Endothelial cell of umbilical vein (primary cell): Measurements from ENCODE around the gene ZFYVE9. TPM values are rescaled to one million over a fixed set of nuclear protein-coding genes. Genes with fewer than 3 reads are reported as not detected.
"Not testable (repeated sequence)": the region's sequence is repeated elsewhere in the genome, so short reads cannot be mapped to it uniquely, and the experiment has no call there.

Experiments
- Bru-seq: library from RNA; stranded (reverse); fragments of 400-500 nt; gene quantifications from one replicate; lab custom pipeline; 2021; lab: Mats Ljungman, UMichigan
- BruChase-seq, 2 experiments: library from RNA; stranded (reverse); fragments of 400-500 nt; gene quantifications; one replicate each; lab custom pipeline; 2021; lab: Mats Ljungman, UMichigan
- BruUV-seq: library from RNA; stranded (reverse); fragments of 400-500 nt; replicated peaks from 2 replicates; lab custom pipeline; 2021; lab: Mats Ljungman, UMichigan
- CTCF ChIA-PET: fragments of 300-600, 350-600 bp; sonication (Branson Sonifier 250); formaldehyde crosslinking; loops from one replicate; lab custom pipeline; 2021; ENCODE audit warnings: antibody characterized with exemption, inconsistent platforms; lab: Charles Lee
- POLR2A ChIA-PET: fragments of 300-600, 350-600 bp; sonication (Branson Sonifier 250); formaldehyde crosslinking; loops from one replicate; lab custom pipeline; 2021; ENCODE audit warnings: antibody characterized with exemption, inconsistent platforms; lab: Charles Lee
- DNase-seq: peaks from one replicate; pipeline ENCODE4 v3.0.0-alpha.2; 2011; ENCODE audit warnings: low read depth, low spot score
- FAIRE-seq: peaks from 2 replicates; lab custom pipeline; 2011; peaks lifted over from hg19 to GRCh38; lab: Jason Lieb, UNC
- H2AFZ ChIP-seq: 2 replicates; pipeline ENCODE4 v1.6.0; 2012; ENCODE audit warnings: low read depth, low read length, control low read depth, inconsistent platforms
- H3K27ac ChIP-seq: 2 replicates; pipeline ENCODE4 v1.5.1; 2011; ENCODE audit warnings: low read depth, mild to moderate bottlenecking, control low read depth, low read length, moderate library complexity; ENCODE audit not compliant: insufficient read depth
- H3K27me3 ChIP-seq, 2 experiments: 2 replicates each; pipeline versions ENCODE4 v1.6.0 to v1.6.1; 2011; ENCODE audit warnings: low read length in 2 of 2, mixed read lengths in 1 of 2; ENCODE audit not compliant: control insufficient read depth in 2 of 2, insufficient read depth in 2 of 2
- H3K36me3 ChIP-seq, 2 experiments: 2 replicates in 1 of 2; 3 replicates in 1 of 2; pipeline ENCODE4 v1.5.1; 2011; ENCODE audit warnings: low read length in 2 of 2, mild to moderate bottlenecking in 1 of 2, moderate library complexity in 1 of 2; ENCODE audit not compliant: control insufficient read depth in 2 of 2, insufficient read depth in 2 of 2; ENCODE audit errors: extremely low read depth in 1 of 2
- H3K4me1 ChIP-seq: 3 replicates; pipeline ENCODE4 v1.5.1; 2011; ENCODE audit warnings: mild to moderate bottlenecking, low read length; ENCODE audit not compliant: control insufficient read depth, insufficient read depth; ENCODE audit errors: extremely low read depth
- H3K4me2 ChIP-seq: 2 replicates; pipeline ENCODE4 v1.6.1; 2011; ENCODE audit warnings: low read length, control low read depth, mixed read lengths; ENCODE audit not compliant: insufficient read depth
- H3K4me3 ChIP-seq, 3 experiments: fragments of 200-600 bp in 1 of 3; sonication (generic), shearing (Covaris generic) in 1 of 3; replicated peaks in 1 of 3; 2 replicates each; pipeline ENCODE4 v1.5.1; 2011 to 2016; ENCODE audit warnings: control low read depth in 3 of 3, low read length in 3 of 3, mild to moderate bottlenecking in 2 of 3, inconsistent platforms in 1 of 3, low read depth in 1 of 3, moderate library complexity in 1 of 3; ENCODE audit not compliant: insufficient read depth in 1 of 3
- H3K79me2 ChIP-seq: 2 replicates; pipeline ENCODE4 v1.6.0; 2012; ENCODE audit warnings: low read length, inconsistent platforms; ENCODE audit not compliant: control insufficient read depth, insufficient read depth
- H3K9ac ChIP-seq: replicated peaks from 2 replicates; pipeline ENCODE3; 2011; ENCODE audit warnings: low read length, control low read depth; ENCODE audit not compliant: insufficient read depth; ENCODE audit errors: extremely low read depth
- H3K9me1 ChIP-seq: replicated peaks from 3 replicates; pipeline ENCODE4 v1.6.0; 2011; ENCODE audit warnings: mild to moderate bottlenecking, low read length; ENCODE audit not compliant: control insufficient read depth, insufficient read depth; ENCODE audit errors: extremely low read depth
- H3K9me3 ChIP-seq: replicated peaks from 2 replicates; pipeline ENCODE4 v1.5.1; 2012; ENCODE audit warnings: low read length, inconsistent platforms; ENCODE audit not compliant: control insufficient read depth, insufficient read depth
- H4K20me1 ChIP-seq: replicated peaks from 2 replicates; pipeline ENCODE3; 2011; ENCODE audit warnings: mild to moderate bottlenecking, low read length; ENCODE audit not compliant: control insufficient read depth, insufficient read depth; ENCODE audit errors: extremely low read depth
- FOS ChIP-seq: IDR thresholded peaks from 2 replicates; pipeline ENCODE4 v1.6.1; 2011; ENCODE audit warnings: mild to moderate bottlenecking, low read length, moderate library complexity, borderline replicate concordance; ENCODE audit not compliant: insufficient read depth
- GATA2 ChIP-seq: IDR thresholded peaks from 2 replicates; pipeline ENCODE4 v1.7.0; 2011; ENCODE audit warnings: low read depth, mild to moderate bottlenecking, moderate library complexity, mixed read lengths, low read length; ENCODE audit not compliant: insufficient read length, insufficient read depth
- JUN ChIP-seq: IDR thresholded peaks from 2 replicates; pipeline ENCODE4 v1.6.1; 2011; ENCODE audit warnings: borderline replicate concordance, low read depth; ENCODE audit not compliant: insufficient read length, insufficient read depth
- MYC ChIP-seq: IDR thresholded peaks from one replicate; pipeline ENCODE4 v1.6.1; 2011; ENCODE audit warnings: mild to moderate bottlenecking, low read depth, low read length
- POLR2A ChIP-seq: IDR thresholded peaks from 2 replicates; pipeline ENCODE4 v1.6.1; 2012; ENCODE audit warnings: low read depth, mild to moderate bottlenecking, control low read depth, low read length
- POLR2AphosphoS5 ChIP-seq: IDR thresholded peaks from 2 replicates; pipeline ENCODE4 v1.6.1; 2012; ENCODE audit warnings: low read depth, mild to moderate bottlenecking, control low read depth, low read length, moderate library complexity; ENCODE audit not compliant: insufficient read depth
- dilution Hi-C: fragments of 300-500 bp; cut with MboI; formaldehyde crosslinking; loops from one replicate; pipeline ENCODE4 v1.15.0; 2019; ENCODE audit warnings: low sequenced_read_pairs; ENCODE audit not compliant: extremely low pct_ligation_motif_present
- intact Hi-C: fragments of 100-400 bp; cut with micrococcal nuclease; formaldehyde crosslinking; loops from one replicate; pipeline ENCODE4 v1.10.0; 2022
- long read RNA-seq: library from polyadenylated mRNA; stranded (forward); transcript quantifications from one replicate; pipeline ENCODE4 v2.0.0, GENCODE V29; 2021
- polyA minus RNA-seq, 3 experiments: library from RNA; depleted of rRNA, polyadenylated mRNA; stranded (reverse); fragments of >200 nt; gene quantifications; 1 replicate in 1 of 3; 2 replicates in 2 of 3; pipeline ENCODE4 v1.2.3, GENCODE V29; 2011
- polyA plus RNA-seq, 4 experiments: library from polyadenylated mRNA; depleted of rRNA in 3 of 4; stranded (reverse) in 3 of 4; unstranded in 1 of 4; fragments of >200 nt; gene quantifications; 2 replicates each; pipeline versions ENCODE4 v1.2.1 to v1.2.3, GENCODE V29; 2011 to 2012; ENCODE audit warnings: missing spikeins in 1 of 4
- total RNA-seq: library from RNA; stranded (reverse); gene quantifications from 2 replicates; pipeline ENCODE4 v1.2.3, GENCODE V29; 2021
- TF ChIP-seq, protein P1 (sequence below), 2 donors: IDR thresholded peaks; 1 replicate in 1 of 2; 2 replicates in 1 of 2; pipeline ENCODE4 v1.5.1; 2011; ENCODE audit warnings: low read length in 2 of 2, mild to moderate bottlenecking in 2 of 2, moderate library complexity in 2 of 2, control low read depth in 1 of 2, inconsistent platforms in 1 of 2, low read depth in 1 of 2; ENCODE audit not compliant: insufficient read depth in 1 of 2; ENCODE audit errors: extremely low read depth in 1 of 2
- TF ChIP-seq, protein P2 (sequence below): IDR thresholded peaks from 2 replicates; pipeline ENCODE4 v1.6.1; 2011; ENCODE audit not compliant: insufficient read depth, insufficient read length

The ZFYVE9 gene, protein sequence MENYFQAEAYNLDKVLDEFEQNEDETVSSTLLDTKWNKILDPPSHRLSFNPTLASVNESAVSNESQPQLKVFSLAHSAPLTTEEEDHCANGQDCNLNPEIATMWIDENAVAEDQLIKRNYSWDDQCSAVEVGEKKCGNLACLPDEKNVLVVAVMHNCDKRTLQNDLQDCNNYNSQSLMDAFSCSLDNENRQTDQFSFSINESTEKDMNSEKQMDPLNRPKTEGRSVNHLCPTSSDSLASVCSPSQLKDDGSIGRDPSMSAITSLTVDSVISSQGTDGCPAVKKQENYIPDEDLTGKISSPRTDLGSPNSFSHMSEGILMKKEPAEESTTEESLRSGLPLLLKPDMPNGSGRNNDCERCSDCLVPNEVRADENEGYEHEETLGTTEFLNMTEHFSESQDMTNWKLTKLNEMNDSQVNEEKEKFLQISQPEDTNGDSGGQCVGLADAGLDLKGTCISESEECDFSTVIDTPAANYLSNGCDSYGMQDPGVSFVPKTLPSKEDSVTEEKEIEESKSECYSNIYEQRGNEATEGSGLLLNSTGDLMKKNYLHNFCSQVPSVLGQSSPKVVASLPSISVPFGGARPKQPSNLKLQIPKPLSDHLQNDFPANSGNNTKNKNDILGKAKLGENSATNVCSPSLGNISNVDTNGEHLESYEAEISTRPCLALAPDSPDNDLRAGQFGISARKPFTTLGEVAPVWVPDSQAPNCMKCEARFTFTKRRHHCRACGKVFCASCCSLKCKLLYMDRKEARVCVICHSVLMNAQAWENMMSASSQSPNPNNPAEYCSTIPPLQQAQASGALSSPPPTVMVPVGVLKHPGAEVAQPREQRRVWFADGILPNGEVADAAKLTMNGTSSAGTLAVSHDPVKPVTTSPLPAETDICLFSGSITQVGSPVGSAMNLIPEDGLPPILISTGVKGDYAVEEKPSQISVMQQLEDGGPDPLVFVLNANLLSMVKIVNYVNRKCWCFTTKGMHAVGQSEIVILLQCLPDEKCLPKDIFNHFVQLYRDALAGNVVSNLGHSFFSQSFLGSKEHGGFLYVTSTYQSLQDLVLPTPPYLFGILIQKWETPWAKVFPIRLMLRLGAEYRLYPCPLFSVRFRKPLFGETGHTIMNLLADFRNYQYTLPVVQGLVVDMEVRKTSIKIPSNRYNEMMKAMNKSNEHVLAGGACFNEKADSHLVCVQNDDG (N-terminal part only)
- total RNA-seq (14.8 and 16.8 TPM in 2 replicates), polyA plus RNA-seq (3.6 and 4.1 TPM in 2 replicates), polyA minus RNA-seq (21.0 and 22.6 TPM in 2 replicates), Bru-seq, nascent RNA (percentile 70 among the genes with signal in this experiment), BruChase-seq, experiment 1, labeled RNA remaining after a 6-hour chase (percentile 65 among the genes with signal in this experiment), BruChase-seq, experiment 2, labeled RNA remaining after a 2-hour chase (percentile 60 among the genes with signal in this experiment)
- 6.6 and 7.5 TPM in 2 replicates for polyA plus RNA-seq (2011; cell fraction: cytosol; rRNA removed)
- 8.6 and 9.4 TPM in 2 replicates for polyA plus RNA-seq (2011; cell fraction: nucleus; rRNA removed)
- 9.9 and 14.6 TPM in 2 replicates for polyA plus RNA-seq (2012)
- 9.9 TPM for polyA minus RNA-seq (2011; cell fraction: cytosol; rRNA and poly(A)+ RNA removed)
- polyA minus RNA-seq (2011; cell fraction: nucleus; rRNA and poly(A)+ RNA removed), result 24.2 and 37.5 TPM in 2 replicates
- long read RNA-seq, full-length matches to known transcripts, result 3 of 5 reads
- long read RNA-seq, partial matches to known transcripts, result 0 of 5 reads
- long read RNA-seq, other reads (novel, unspliced or antisense), result 2 of 5 reads

DNA sequence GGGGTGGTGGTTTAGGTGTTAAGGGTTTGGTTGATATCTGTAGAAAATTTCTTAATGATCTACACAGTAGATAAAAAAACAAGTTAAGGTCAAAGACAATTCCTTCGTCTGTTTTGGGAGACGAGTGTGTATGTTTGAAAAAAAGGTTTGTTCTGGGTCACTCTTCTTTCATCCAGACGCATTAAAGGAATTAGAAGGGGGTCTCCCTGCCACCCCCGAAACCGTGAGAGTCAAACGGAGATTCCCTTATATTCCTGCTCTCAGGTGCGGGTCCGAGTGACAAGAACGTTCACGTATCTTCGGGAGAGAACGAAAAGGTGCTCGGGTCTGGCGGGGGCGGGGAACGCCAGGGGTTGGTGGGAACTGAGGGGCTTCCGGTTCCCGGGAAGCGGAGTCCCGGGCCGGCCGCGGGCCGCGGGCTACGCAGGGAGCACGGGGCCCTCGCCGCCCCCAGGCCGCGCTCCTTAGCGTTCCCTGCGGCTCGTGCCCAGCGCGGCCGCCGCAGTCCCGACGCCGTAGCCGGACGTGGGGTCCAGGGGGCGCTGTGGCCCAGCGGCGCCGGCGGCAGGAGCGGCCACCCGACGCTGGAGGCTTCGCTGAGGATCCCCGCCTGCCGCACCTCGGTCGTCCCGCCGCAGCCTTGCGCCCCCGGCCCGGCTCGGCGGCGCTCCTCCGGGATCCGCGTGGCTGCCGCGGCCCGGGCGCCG, at the start of gene ZFYVE9:
Gene ZFYVE9, plus strand, starts transcription at position 577 of the 707 bp plus-strand sequence. CDS start 91,118 bp downstream, outside the sequence.
- ChIA-PET POLR2A (no interaction called here), CTCF (interaction anchor here (1.0 to 2.1 kb wide), 11 partner anchors 10 to 189 kb away, joined by 3 to 18 read pairs (median 5); no protein-coding TSS in a partner anchor)
- peaks cover 32% of the 10 kb centered on the region for H3K79me2 ChIP-seq
- FAIRE-seq, result peak; percentile 65
- no peaks in the 10 kb centered on the region for H3K9me3 ChIP-seq
- H3K4me3 ChIP-seq, result peak within 1 kb of the TSS; percentile 29 to 83 (median 48)
- H2AFZ ChIP-seq, result peak within 1 kb of the TSS; percentile 91
- peak; percentile 79 for DNase-seq
- H3K9me1 ChIP-seq, result no peaks in the 10 kb centered on the region
- H3K4me2 ChIP-seq, result peak within 1 kb of the TSS; percentile 95
- H3K4me1 ChIP-seq, result peaks cover 33% of the 10 kb centered on the region
- H3K27ac ChIP-seq, result peak within 1 kb of the TSS; percentile 79
- H4K20me1 ChIP-seq, result no peaks in the 10 kb centered on the region
- dilution Hi-C loops (no loop called here), intact Hi-C loops (loop anchor here (1.0 to 5.0 kb wide), 3 partner anchors 155 to 546 kb away; no protein-coding TSS in a partner anchor)
- BruUV-seq, result TSS peak; percentile 9
- peak within 1 kb of the TSS; percentile 61 for H3K9ac ChIP-seq
- no peaks in the 10 kb centered on the region for H3K27me3 ChIP-seq
- H3K36me3 ChIP-seq, result no peaks in the 10 kb centered on the region
- TF ChIP-seq, protein P1, sequence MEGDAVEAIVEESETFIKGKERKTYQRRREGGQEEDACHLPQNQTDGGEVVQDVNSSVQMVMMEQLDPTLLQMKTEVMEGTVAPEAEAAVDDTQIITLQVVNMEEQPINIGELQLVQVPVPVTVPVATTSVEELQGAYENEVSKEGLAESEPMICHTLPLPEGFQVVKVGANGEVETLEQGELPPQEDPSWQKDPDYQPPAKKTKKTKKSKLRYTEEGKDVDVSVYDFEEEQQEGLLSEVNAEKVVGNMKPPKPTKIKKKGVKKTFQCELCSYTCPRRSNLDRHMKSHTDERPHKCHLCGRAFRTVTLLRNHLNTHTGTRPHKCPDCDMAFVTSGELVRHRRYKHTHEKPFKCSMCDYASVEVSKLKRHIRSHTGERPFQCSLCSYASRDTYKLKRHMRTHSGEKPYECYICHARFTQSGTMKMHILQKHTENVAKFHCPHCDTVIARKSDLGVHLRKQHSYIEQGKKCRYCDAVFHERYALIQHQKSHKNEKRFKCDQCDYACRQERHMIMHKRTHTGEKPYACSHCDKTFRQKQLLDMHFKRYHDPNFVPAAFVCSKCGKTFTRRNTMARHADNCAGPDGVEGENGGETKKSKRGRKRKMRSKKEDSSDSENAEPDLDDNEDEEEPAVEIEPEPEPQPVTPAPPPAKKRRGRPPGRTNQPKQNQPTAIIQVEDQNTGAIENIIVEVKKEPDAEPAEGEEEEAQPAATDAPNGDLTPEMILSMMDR (IDR thresholded peaks at IDR 0.05; ENCODE audit: extremely low read depth in 1 of 2, insufficient read depth in 1 of 2, low read depth in 1 of 2, low read length in 2 of 2), result peak; percentile 65 to 71
- TF ChIP-seq POLR2A (peak; percentile 45), FOS (no peak), MYC (no peak), GATA2 (no peak), JUN (no peak), POLR2AphosphoS5 (peak; percentile 83)
- TF ChIP-seq, protein P2, sequence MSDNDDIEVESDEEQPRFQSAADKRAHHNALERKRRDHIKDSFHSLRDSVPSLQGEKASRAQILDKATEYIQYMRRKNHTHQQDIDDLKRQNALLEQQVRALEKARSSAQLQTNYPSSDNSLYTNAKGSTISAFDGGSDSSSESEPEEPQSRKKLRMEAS, result no peak

DNA sequence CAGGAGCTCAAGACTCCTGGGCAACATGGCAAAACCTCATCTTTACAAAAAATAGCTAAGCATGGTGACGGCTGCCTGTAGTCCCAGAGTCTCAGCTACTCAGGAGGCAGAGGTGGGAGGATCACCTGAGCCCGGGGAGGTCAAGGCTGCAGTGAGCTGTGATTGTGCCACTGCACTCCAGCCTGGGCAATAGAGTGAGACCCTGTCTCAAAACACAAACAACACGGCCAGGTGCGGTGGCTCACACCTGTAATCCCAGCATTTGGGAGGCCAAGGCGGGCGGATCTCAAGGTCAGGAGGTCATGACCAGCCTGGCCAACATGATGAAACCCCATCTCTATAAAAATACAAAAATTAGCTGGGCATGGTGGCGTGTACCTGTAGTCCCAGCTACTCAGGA, 47.6 kb upstream of the ZFYVE9 start:
- POLR2A ChIA-PET, DNase-seq, H2AFZ ChIP-seq, H3K4me1 ChIP-seq, H3K27me3 ChIP-seq, CTCF ChIA-PET, dilution Hi-C loops, BruUV-seq, H3K79me2 ChIP-seq, H3K36me3 ChIP-seq, H3K9ac ChIP-seq, H3K27ac ChIP-seq, H3K9me1 ChIP-seq, H4K20me1 ChIP-seq, FAIRE-seq, H3K4me2 ChIP-seq, intact Hi-C loops, H3K9me3 ChIP-seq, H3K4me3 ChIP-seq: not testable (repeated sequence)
